Stomach smooth muscle (tissue), 2 donors: ENCODE data around the gene ABCB8.

ENCODE experiments used
- H3K27ac ChIP-seq: one replicate; pipeline ENCODE4 v1.7.0; 2013; ENCODE audit warnings: mild to moderate bottlenecking, low read length, inconsistent platforms
- H3K27me3 ChIP-seq, 2 donors: one replicate each; pipeline ENCODE4 v1.7.0; 2013; ENCODE audit warnings: low read length in 2 of 2; ENCODE audit not compliant: insufficient read depth in 2 of 2, control insufficient read depth in 1 of 2
- H3K36me3 ChIP-seq, 2 donors: one replicate each; pipeline ENCODE4 v1.7.0; 2013; ENCODE audit warnings: low read length in 2 of 2; ENCODE audit not compliant: control insufficient read depth in 2 of 2, insufficient read depth in 2 of 2
- H3K4me1 ChIP-seq: one replicate; pipeline ENCODE4 v1.7.0; 2013; ENCODE audit warnings: low read length; ENCODE audit not compliant: control insufficient read depth, insufficient read depth
- H3K4me3 ChIP-seq, 2 donors: one replicate each; pipeline ENCODE4 v1.7.0; 2013; ENCODE audit warnings: low read length in 2 of 2
- H3K9ac ChIP-seq, 2 donors: one replicate each; pipeline ENCODE4 v1.7.0; 2013; ENCODE audit warnings: low read length in 2 of 2, mild to moderate bottlenecking in 1 of 2
- H3K9me3 ChIP-seq, 2 donors: one replicate each; pipeline ENCODE4 v1.7.0; 2013; ENCODE audit warnings: low read length in 2 of 2; ENCODE audit not compliant: control insufficient read depth in 2 of 2
- donor health status: healthy.
- donor health status: Pancreatic carcinoma.

ABCB8 gene

DNA sequence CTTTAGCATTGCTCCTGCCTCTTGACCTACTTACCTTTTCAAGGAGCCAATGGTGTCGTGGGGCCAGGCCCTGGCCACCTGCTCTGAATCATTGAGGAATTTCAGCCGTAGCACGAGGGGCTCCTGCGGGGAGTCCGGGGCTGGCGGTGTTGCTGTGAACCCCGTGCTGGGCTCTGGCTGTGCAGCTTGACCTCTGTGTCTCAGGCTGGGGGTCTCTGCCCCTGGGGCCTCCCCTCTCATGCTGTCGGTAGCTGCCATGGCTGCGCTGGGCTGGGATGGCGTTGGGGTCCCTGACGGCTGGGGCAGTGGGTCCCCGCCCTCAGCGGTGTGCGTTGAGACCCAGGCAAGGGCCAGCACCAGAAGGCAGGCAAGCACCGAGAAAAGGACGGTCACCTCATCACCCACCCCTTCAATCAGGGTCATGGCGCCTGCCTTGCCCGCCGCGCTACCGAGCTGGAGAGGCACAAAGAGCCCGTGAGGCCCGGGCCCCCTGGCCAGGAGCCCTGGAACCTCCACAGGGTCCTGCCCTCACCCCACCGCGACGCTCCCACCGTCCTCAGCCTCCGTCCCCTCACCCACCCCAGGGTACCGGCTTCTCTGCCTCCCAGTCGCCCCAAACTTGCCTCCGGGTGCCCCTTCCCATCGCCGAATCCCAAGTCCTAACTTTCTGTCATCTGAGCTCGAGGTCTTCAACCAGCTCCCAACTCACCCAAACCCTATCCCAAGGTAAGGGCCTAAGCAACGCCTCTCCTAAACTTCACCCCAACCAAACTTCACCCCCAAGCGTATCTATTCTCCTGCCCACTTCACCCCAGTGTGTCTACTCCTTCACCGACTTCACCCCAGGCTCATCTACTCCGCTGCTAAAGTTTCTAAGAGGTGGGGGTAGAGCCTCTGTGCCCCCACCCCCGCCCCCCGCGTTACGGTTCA lies 54.2 kb downstream of the ABCB8 start:
- Histone ChIP-seq H3K9me3 (no peaks in the 10 kb centered on the region), H3K9ac (peak overlapping the region; percentile 81), H3K27ac (peak overlapping the region; percentile 95), H3K27me3 (no peaks in the 10 kb centered on the region), H3K36me3 (no peaks in the 10 kb centered on the region), H3K4me1 (peaks cover 59% of the 10 kb centered on the region), H3K4me3 (peak overlapping the region; percentile 72 to 87)

DNA sequence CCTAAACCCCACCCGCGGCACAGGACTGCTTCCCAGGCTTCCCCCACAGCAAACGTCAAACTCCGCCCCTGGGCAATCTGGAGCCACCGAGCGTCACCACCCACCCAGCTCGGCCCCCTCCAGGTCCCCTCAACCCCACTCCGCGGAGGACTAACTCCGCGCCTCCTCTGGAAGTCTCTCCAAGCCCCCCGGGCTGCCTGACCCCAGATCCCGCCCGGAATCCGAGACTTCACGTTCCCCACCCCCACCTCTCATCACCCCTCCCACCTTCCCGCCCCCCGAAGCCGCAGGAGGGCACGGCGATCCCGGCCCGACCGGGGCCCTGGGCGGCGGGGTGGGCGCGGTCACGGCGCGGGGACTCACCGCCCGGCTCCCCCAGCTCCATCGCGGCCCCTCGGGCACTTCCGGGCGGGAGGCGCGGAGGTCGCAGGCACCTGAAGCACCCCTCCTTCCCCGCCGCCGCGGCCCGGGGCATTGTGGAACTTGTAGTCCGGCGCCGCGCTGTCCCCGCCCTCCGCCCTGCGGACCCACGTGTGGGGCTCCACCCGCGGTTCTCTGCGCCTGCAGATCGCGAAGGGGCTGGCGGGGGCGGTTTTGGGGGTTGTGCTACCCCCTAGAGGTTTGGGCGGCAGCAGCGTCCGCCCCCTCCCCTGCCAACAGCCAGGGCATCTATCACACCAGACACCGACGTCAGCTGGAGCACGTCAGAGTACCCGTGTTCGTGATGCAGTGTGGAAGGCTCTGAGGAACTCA lies 55.0 kb downstream of the ABCB8 start, which contains the start of gene TMUB1:
TMUB1 (minus strand) TSS at position 423 of the 753 bp plus-strand sequence. CDS start 930 bp downstream, outside the sequence.
- Histone ChIP-seq H3K4me3 (peak within 1 kb of the TSS; percentile 72 to 87), H3K27ac (peak within 1 kb of the TSS; percentile 95), H3K27me3 (no peaks in the 10 kb centered on the region), H3K9ac (peak within 1 kb of the TSS; percentile 81), H3K4me1 (peaks cover 63% of the 10 kb centered on the region), H3K9me3 (no peaks in the 10 kb centered on the region), H3K36me3 (no peaks in the 10 kb centered on the region)

DNA sequence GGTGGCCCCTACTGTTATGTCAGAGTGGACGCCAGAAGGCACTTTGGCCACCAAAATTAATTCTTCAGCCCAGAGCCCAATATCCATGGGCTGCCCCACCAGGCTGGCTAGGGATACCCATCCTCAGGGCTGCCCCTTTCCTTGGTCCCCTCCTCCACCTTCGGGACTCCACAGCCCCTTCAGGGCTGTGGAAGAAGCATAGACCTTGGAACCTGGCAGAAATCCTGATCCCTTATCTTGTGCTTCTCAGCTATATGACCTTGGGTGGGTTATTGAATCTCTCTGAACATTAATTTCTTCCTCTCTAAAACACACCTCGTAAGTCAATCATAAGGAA lies 55.5 kb downstream of the ABCB8 start:
- H3K27me3 ChIP-seq: no peaks in the 10 kb centered on the region
- H3K4me3 ChIP-seq: peak overlapping the region; percentile 72 to 87
- peak overlapping the region in 1 of 2 donors; percentile 81 for H3K9ac ChIP-seq
- no peaks in the 10 kb centered on the region for H3K36me3 ChIP-seq
- H3K9me3 ChIP-seq: no peaks in the 10 kb centered on the region
- peak overlapping the region; percentile 95 for H3K27ac ChIP-seq
- peaks cover 63% of the 10 kb centered on the region for H3K4me1 ChIP-seq

DNA sequence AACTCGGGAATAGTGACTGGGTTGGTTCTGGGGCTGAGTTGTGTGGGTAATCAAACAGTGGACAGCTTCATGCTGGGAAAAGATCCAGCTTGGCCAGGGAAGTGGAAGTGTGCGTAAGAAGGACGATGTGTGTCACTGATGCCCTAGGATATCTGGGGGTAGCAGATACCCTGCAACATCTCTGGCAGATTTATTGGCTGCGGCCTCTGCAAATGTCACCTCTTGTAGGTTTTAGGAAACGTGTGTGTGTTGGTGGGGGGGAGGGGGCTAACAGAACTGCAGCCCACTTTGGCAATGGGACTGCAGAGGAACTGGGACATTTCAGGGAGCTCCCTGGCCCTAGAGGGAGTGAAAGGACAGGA lies 57.1 kb downstream of the ABCB8 start:
- Histone ChIP-seq H3K36me3 (no peaks in the 10 kb centered on the region), H3K27ac (peak overlapping the region; percentile 86), H3K9ac (peak overlapping the region; percentile 51 to 60), H3K9me3 (no peaks in the 10 kb centered on the region), H3K4me3 (peak overlapping the region in 1 of 2 donors; percentile 76), H3K4me1 (peaks cover 66% of the 10 kb centered on the region), H3K27me3 (no peaks in the 10 kb centered on the region)

DNA sequence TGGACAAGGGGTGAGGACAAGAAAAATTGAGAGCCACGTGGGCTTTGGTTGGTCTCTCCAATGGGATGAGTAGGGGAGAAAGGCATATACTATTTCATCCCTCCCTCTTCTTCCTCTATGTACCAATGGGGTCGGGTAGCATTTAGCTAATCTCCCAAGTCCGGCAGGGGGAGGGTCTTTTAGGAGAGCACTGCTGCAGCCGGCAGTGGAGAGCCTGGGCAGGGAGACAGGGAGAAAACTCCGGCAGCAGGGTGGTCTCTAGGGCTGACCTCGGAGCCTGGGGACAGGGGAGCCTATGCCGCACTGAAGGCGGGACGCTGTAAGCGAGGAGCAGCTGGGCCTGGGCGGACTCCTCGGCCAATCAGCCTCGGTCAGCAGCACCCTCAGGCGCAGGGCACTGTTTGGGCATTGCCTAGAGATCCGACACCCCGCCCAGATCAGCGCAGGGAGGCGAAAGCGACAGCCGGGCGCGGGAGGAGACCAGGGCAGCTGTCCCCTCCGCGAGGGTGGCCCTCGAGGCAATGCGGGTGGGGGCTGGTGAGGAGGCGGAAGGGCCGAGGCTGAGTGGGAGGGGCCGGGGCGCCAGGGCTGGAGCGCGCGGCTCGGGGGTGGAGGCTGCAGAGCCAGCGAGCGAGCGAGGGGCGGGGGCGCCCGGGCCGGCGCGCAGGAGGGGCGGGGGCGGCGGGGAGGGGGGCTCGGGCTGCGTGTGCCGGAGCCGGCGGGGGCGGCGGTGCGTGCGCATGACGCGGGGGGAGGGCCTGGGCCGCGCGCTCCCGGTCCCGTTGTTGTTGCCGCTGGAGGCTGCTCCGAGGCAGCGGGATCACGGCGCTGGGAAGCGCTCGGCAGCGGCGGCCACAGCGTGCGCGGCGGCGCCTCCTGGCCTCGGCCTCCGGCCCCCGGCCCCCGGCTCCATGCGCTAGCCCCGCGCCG lies 57.7 kb downstream of the ABCB8 start, which contains the start of gene AGAP3:
AGAP3 (plus strand) TSS at position 785 of the 930 bp plus-strand sequence. CDS start 267 bp downstream, outside the sequence.
- Histone ChIP-seq H3K9ac (peak within 1 kb of the TSS; percentile 75 to 79), H3K36me3 (no peaks in the 10 kb centered on the region), H3K27ac (peak within 1 kb of the TSS; percentile 96), H3K9me3 (no peaks in the 10 kb centered on the region), H3K4me3 (peak within 1 kb of the TSS; percentile 80 to 89), H3K4me1 (peaks cover 70% of the 10 kb centered on the region), H3K27me3 (no peaks in the 10 kb centered on the region)

DNA sequence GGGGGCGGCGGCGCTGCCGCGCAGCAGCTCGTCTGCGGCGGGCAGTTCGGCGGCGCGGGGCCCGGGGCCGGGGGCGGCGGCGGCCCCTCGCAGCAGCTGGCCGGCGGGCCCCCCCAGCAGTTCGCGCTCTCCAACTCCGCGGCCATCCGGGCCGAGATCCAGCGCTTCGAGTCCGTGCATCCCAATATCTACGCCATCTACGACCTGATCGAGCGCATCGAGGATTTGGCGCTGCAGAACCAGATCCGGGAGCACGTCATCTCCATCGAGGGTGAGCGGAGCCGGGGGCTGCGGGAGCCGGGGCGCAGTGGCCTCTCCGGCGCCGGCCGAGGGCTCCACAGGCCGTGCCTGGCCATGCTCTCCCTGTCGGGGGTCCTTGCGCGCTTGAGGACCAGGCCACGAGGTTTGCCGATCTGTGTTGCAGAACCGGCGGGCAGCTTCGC lies 58.6 kb downstream of the ABCB8 start:
- peak overlapping the region; percentile 96 for H3K27ac ChIP-seq
- peaks cover 0 to under 1% of the 10 kb centered on the region in 2 donors for H3K36me3 ChIP-seq
- H3K27me3 ChIP-seq: no peaks in the 10 kb centered on the region
- H3K4me1 ChIP-seq: peaks cover 67% of the 10 kb centered on the region
- H3K9me3 ChIP-seq: no peaks in the 10 kb centered on the region
- H3K9ac ChIP-seq: peak overlapping the region; percentile 75 to 79
- H3K4me3 ChIP-seq: peak overlapping the region; percentile 80 to 89

DNA sequence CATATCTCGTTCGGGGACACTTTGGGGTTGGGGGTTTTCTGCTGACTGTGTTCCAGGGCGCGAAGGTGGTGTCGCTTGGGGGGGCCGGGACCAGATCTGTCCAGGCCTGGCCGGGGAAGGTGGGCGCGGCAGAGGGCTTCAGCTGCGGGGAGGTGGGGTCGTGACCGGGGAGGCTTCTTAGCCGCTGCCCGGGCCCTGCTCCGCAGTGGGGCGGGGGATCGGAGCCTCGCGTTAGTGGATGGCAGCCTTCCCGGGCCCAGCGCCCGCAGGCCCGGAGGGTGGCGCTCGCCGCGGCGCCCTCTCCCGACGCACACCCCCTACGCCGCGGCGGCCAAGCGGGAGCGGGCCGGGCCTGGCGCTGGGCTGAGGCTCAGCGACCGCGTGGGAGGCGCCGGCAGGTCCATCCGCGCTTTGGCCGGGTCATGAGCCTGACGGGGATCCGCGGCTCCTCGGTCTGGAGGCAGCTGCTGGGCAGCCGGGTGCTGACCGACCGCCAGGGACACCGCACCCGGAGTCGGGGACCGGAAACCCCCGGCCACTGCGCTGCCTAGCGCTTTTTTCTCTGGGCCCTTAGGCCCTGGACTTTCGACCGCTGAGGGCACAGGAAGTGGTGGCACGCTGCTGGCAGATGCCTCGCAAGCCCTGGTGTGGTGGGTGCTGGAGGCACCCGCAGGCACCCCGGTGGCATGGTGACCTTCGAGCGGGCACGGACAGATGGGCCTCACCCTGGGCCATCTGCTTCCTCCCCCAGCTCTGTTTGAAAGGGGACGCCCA lies 59.2 kb downstream of the ABCB8 start:
- Histone ChIP-seq H3K36me3 (peaks cover 3% of the 10 kb centered on the region in 2 donors), H3K4me3 (peak overlapping the region; percentile 80 to 89), H3K27me3 (no peaks in the 10 kb centered on the region), H3K27ac (peak overlapping the region; percentile 96), H3K9me3 (no peaks in the 10 kb centered on the region), H3K4me1 (peaks cover 64% of the 10 kb centered on the region), H3K9ac (peak overlapping the region; percentile 79 to 84)

DNA sequence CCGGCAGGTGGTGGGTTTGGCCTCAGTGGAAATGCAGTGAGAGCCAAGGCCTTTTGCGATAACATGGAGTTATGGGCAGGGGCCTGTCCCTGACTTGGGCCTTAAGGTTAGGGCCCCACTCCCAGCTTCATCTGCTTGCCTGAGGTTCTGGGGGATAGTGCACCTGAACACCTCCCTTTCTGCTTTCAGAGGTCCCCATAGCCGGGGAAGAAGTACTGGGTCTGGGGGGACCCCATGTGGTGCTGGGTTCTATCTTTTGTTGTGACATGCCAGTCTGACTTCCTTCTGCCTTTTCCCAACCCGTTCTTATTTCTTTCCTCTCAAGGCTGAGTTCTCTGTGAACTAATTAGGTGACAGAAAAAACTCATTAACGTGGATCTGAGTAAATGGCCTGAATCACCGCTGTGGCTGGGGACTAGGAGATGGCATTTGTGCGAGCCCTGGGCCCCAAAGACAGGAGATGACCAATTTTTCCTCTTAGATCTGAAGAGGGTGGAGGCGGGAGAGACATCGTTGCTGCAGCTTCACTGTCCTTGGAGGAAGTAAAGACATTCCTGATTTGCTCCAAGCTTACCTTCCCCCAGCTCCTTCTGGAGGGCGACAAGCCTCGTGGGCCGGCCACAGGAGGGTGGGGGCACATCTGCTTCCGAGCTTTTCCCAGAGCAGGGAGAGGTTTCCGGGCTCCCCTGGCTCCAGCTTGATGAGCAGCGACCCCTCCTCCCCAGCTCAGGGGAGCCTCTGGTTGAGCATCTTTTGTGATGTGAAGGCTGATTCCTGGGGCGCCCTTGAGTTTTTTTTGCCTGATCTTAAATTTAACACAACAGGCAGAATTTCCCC lies 60.0 kb downstream of the ABCB8 start:
- H3K9me3 ChIP-seq: no peaks in the 10 kb centered on the region
- H3K4me1 ChIP-seq: peaks cover 61% of the 10 kb centered on the region
- peak overlapping the region; percentile 80 to 89 for H3K4me3 ChIP-seq
- H3K9ac ChIP-seq: peak overlapping the region; percentile 79 to 84
- H3K36me3 ChIP-seq: peaks cover 3% of the 10 kb centered on the region in 2 donors
- peak overlapping the region; percentile 96 for H3K27ac ChIP-seq
- H3K27me3 ChIP-seq: no peaks in the 10 kb centered on the region
